ENCODE measurements around the gene BTBD19. TPM values are rescaled to one million over a fixed set of nuclear protein-coding genes. Genes with fewer than 3 reads are reported as not detected.

Gene BTBD19
- total RNA-seq, 1 donor from 2014 or later = 43.7 TPM

DNA sequence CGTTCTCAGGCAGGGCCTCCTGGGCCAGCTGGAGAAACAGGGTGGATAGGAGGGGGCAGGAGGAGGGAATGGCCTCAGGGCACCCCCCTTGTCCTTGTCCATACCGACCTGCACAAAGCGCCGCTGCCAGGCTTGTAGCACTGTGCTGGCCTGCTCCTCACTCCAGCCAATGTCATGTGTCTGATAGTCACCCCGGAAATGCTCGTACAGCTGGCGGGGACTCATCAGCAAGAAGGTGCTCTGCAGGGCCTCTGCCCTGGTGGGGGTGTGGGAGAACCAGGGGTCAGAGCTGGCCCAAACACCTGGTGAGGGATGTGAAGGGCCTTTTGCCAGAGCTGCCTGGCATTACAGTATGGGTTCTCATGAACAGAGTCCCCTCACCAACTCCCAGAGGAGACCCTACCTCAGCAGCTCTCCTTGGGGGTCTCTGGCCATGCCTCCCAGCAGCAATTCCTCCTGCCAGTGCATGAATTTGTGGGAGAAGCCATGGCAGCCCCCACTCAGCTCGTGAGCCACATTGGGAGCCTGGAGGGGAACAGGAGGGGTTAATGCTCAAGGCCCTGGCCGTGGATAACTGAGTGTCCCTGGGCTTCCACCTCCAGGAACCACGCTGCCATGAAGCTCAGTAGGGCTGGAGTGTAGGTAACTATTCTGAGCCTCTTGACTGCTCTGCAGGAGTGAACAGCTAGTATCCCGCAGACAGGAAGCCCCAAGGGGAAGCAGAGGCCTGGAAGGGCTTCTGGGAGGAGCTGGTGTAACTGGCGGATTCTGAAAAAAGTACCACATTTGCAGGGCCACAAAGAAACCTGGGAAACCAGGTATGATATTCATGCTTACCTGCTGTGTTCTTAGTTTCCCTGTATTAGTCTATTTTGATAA is 21.4 kb downstream of the BTBD19 start:
- H3K4me3 Mint-ChIP-seq = no peak overlapping the region
- H3K36me3 Mint-ChIP-seq = no peaks in the 10 kb centered on the region

DNA sequence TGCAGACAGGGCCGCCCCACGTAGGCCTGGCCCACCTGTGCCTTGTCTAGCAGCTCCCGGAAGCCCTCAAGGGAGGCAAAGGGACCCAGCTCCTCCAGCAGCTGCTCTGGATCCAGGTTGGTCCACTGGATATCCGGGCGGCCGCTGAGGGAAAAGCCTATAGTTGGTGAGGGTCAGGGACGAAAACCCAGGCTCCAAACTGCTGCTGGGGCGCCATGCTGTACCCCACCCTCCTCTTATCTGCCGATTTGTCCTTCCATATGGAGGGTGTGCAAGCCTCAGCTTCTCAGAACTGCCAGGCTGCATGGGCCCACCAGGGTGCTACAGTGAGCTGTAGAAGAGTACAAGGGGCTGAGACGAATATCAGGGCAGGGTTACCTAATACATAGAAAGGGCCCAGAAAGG is 22.6 kb downstream of the BTBD19 start:
- Mint-ChIP-seq H3K4me1 (peaks cover 20% of the 10 kb centered on the region), H3K4me3 (no peak overlapping the region), H3K36me3 (no peaks in the 10 kb centered on the region), H3K27ac (no peak overlapping the region), H3K27me3 (ENCODE audit: low read depth) (no peaks in the 10 kb centered on the region), H3K9me3 (no peaks in the 10 kb centered on the region)
- no peak for TF ChIP-seq CTCF (IDR thresholded peaks at IDR 0.05; ENCODE audit: unreplicated experiment)
- no peak for DNase-seq (ENCODE audit: low spot score in 2 of 2, unreplicated experiment in 2 of 2)

More for the DNA sequence above, 21.4 kb downstream of the BTBD19 start:
- Mint-ChIP-seq H3K9me3 (no peaks in the 10 kb centered on the region), H3K27ac (no peak overlapping the region), H3K4me1 (peaks cover 19% of the 10 kb centered on the region), H3K27me3 (ENCODE audit: low read depth) (no peaks in the 10 kb centered on the region)
- DNase-seq (ENCODE audit: low spot score in 2 of 2, unreplicated experiment in 2 of 2) = no peak
- no peak for TF ChIP-seq CTCF (IDR thresholded peaks at IDR 0.05; ENCODE audit: unreplicated experiment)

GRCh38 chr1:44831516-44831915 is 23.2 kb downstream of the BTBD19 start:
- H3K4me3 Mint-ChIP-seq = no peak overlapping the region
- no peaks in the 10 kb centered on the region for H3K9me3 Mint-ChIP-seq
- H3K27me3 Mint-ChIP-seq (ENCODE audit: low read depth) = no peaks in the 10 kb centered on the region
- peak overlapping the region; percentile 31 for H3K27ac Mint-ChIP-seq
- peaks cover 22% of the 10 kb centered on the region for H3K4me1 Mint-ChIP-seq
- H3K36me3 Mint-ChIP-seq = no peaks in the 10 kb centered on the region
- no peak for DNase-seq (ENCODE audit: low spot score in 2 of 2, unreplicated experiment in 2 of 2)
- TF ChIP-seq CTCF (IDR thresholded peaks at IDR 0.05; ENCODE audit: unreplicated experiment) = no peak

DNA sequence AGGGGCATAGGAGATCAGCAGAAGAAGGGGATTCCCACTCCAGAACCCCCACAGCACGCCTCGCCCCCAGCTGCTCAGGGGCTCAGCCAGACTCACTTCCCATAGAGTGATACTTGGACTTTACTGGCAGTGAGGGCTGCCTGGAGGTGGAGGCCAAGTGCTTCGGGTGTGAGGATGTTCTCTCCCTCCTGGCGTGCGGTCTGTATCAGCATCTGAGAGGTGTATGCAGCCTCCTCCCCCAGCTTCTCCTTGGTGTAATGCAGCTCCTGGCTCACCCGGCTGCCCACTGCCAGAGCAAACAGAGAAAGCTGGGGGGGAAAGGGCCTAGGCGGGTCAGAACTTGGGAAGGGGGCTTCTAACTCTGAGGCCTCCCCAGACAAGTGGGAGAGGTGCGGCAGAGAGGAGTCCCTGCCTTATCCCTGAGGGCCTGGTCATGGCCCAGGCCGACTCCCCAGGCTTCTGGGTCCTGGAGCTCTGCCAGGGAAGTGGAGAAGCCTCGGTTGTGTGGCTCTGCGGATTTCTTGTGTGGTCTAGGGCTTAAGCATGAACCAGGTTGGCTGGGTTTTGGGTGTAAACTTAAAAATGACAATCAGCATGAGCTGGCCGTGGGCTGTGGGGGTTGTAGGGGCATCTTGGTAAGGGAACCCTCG is 23.9 kb downstream of the BTBD19 start:
- H3K9me3 Mint-ChIP-seq = no peaks in the 10 kb centered on the region
- no peak overlapping the region for H3K4me3 Mint-ChIP-seq
- peak overlapping the region; percentile 72 for H3K27ac Mint-ChIP-seq
- DNase-seq (ENCODE audit: low spot score in 2 of 2, unreplicated experiment in 2 of 2) = no peak
- no peaks in the 10 kb centered on the region for H3K27me3 Mint-ChIP-seq (ENCODE audit: low read depth)
- H3K4me1 Mint-ChIP-seq = peaks cover 22% of the 10 kb centered on the region
- H3K36me3 Mint-ChIP-seq = no peaks in the 10 kb centered on the region
- no peak for TF ChIP-seq CTCF (IDR thresholded peaks at IDR 0.05; ENCODE audit: unreplicated experiment)

GRCh38 chr1:44834328-44834727 is 26.0 kb downstream of the BTBD19 start:
- no peak for TF ChIP-seq CTCF (IDR thresholded peaks at IDR 0.05; ENCODE audit: unreplicated experiment)
- Mint-ChIP-seq H3K27me3 (ENCODE audit: low read depth) (no peaks in the 10 kb centered on the region), H3K4me1 (peaks cover 22% of the 10 kb centered on the region), H3K4me3 (no peak overlapping the region), H3K9me3 (no peaks in the 10 kb centered on the region), H3K27ac (no peak overlapping the region), H3K36me3 (no peaks in the 10 kb centered on the region)
- DNase-seq (ENCODE audit: low spot score in 2 of 2, unreplicated experiment in 2 of 2) = no peak

Data from mesothelial cell of epicardium (in vitro differentiated cells).